ENCODE data around the gene PDE2A. TPM values are rescaled to one million over a fixed set of nuclear protein-coding genes. Genes with fewer than 3 reads are reported as not detected.
A peak's percentile ranks its signal among the peaks of the same experiment; 100 is the strongest.

Gene PDE2A
- total RNA-seq, 1 experiment from 2014 or later = 0.58 TPM

DNA sequence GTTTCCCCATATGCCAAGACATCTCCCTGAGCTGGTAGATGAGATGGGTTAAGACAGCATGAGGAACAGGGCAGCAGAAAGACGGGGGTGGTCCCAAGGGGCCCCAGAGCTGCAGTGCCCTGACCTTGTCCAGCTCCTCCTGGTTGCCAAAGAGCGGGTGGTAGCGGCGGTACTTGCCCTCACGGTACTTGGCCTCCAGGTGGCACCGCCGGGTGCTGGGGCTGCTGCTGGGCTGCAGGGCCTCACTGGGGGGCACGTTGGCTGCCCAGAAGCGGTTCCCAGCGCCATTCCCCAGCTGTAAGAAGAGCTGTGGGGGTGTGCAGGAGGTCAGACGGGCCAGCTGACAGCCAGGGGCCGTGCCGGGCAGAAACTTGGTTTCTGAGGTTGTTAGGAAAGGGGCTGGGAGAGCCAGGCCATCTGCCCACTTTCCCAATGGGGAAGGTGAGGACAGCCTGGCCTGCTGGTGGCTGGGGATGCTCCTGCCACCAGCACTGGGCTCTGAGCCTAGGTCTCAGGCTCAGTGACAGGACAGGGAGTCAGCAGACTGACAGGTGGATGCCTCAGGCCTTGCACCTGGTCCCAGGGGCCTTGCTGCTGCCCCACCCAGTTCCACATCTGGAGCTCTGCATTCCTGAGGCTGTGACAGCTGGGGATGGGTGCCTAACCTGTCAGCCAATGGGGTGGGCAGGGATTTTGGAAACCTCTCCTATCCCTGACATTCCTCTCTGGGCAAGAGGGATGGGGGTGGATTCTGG is 30.0 kb upstream of the PDE2A start:
- no peaks in the 10 kb centered on the region for H3K9me3 ChIP-seq (ENCODE audit: low read depth, low read length, poor library complexity, severe bottlenecking)
- CTCF ChIA-PET = no interaction called here
- peaks cover 6% of the 10 kb centered on the region for H3K4me1 ChIP-seq (ENCODE audit: insufficient read depth, low read length, poor library complexity, severe bottlenecking)
- POLR2A ChIA-PET (ENCODE audit: low non-redundant PET) = no interaction called here
- peaks cover 15% of the 10 kb centered on the region for H3K36me3 ChIP-seq (ENCODE audit: insufficient read depth, low read length, poor library complexity, severe bottlenecking)
- no peak overlapping the region for H3K4me3 ChIP-seq (ENCODE audit: low read depth, low read length, poor library complexity, severe bottlenecking)
- no peaks in the 10 kb centered on the region for H3K27me3 ChIP-seq (replicated peaks; ENCODE audit: insufficient read depth, low read depth, low read length, poor library complexity)
- no TSS peak for BruUV-seq (replicated peaks)
- intact Hi-C loops (cut with micrococcal nuclease; ENCODE audit: unreplicated experiment) = no loop called here
- H3K27ac ChIP-seq (ENCODE audit: low read depth, low read length, poor library complexity, severe bottlenecking) = no peak overlapping the region
- DNase-seq (ENCODE audit: low spot score) = no peak
- TF ChIP-seq EZH2 (IDR thresholded peaks at IDR 0.05; ENCODE audit: borderline replicate concordance, low read depth, low read length, poor library complexity, severe bottlenecking) = no peak
- TF ChIP-seq, protein P1, sequence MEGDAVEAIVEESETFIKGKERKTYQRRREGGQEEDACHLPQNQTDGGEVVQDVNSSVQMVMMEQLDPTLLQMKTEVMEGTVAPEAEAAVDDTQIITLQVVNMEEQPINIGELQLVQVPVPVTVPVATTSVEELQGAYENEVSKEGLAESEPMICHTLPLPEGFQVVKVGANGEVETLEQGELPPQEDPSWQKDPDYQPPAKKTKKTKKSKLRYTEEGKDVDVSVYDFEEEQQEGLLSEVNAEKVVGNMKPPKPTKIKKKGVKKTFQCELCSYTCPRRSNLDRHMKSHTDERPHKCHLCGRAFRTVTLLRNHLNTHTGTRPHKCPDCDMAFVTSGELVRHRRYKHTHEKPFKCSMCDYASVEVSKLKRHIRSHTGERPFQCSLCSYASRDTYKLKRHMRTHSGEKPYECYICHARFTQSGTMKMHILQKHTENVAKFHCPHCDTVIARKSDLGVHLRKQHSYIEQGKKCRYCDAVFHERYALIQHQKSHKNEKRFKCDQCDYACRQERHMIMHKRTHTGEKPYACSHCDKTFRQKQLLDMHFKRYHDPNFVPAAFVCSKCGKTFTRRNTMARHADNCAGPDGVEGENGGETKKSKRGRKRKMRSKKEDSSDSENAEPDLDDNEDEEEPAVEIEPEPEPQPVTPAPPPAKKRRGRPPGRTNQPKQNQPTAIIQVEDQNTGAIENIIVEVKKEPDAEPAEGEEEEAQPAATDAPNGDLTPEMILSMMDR (conservative IDR thresholded peaks at IDR 0.05; ENCODE audit: low read depth, low read length) = 0 out of 2 replicates have a peak, but pooled peaks have one; percentile 18

DNA sequence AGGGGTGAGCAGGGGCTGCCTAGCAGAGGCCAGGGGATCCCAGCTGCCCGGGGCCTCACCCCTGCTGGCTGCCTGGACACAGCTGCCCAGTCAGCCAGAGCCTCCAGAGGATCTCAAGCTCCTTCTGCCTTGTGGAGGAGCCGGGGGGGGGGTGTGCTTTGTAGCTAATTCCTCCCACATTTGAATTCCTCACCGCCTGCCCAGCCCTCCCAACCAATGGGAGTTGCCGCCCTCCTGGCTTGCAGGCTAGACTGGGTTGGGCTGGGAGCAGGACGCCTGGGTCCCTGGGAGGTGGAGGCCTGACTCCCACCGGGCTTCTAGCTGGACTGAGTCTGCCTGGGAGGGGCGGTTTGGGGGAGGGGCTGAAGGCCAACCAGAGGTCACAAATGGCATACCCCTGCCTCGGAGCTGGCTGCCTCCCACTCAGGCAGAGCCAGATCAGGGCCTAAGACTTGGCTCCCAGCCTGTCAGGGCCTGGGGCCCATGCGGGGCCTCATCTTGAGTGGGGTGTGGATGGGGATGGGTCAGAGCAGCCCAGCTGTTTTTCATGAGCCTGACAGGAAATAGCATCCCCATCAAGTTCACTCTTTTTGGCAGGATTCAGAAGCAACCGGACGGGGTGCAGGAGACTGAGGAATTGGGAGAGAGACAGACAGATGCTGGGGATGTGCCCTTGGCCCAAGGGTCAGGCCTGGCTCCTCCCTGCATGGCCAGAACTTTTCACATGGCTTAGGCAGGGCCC is 29.2 kb upstream of the PDE2A start:
- Histone ChIP-seq H3K27ac (ENCODE audit: low read depth, low read length, poor library complexity, severe bottlenecking) (no peak overlapping the region), H3K36me3 (ENCODE audit: insufficient read depth, low read length, poor library complexity, severe bottlenecking) (peaks cover 16% of the 10 kb centered on the region), H3K9me3 (ENCODE audit: low read depth, low read length, poor library complexity, severe bottlenecking) (no peaks in the 10 kb centered on the region), H3K4me3 (ENCODE audit: low read depth, low read length, poor library complexity, severe bottlenecking) (no peak overlapping the region), H3K27me3 (replicated peaks; ENCODE audit: insufficient read depth, low read depth, low read length, poor library complexity) (no peaks in the 10 kb centered on the region), H3K4me1 (ENCODE audit: insufficient read depth, low read length, poor library complexity, severe bottlenecking) (peaks cover 6% of the 10 kb centered on the region)
- POLR2A ChIA-PET (ENCODE audit: low non-redundant PET) = no interaction called here
- intact Hi-C loops (cut with micrococcal nuclease; ENCODE audit: unreplicated experiment) = no loop called here
- no peak for TF ChIP-seq EZH2 (IDR thresholded peaks at IDR 0.05; ENCODE audit: borderline replicate concordance, low read depth, low read length, poor library complexity, severe bottlenecking)
- TF ChIP-seq, protein P1 (conservative IDR thresholded peaks at IDR 0.05; ENCODE audit: low read depth, low read length) = no peak
- CTCF ChIA-PET = no interaction called here
- no TSS peak for BruUV-seq (replicated peaks)
- DNase-seq (ENCODE audit: low spot score) = no peak

DNA sequence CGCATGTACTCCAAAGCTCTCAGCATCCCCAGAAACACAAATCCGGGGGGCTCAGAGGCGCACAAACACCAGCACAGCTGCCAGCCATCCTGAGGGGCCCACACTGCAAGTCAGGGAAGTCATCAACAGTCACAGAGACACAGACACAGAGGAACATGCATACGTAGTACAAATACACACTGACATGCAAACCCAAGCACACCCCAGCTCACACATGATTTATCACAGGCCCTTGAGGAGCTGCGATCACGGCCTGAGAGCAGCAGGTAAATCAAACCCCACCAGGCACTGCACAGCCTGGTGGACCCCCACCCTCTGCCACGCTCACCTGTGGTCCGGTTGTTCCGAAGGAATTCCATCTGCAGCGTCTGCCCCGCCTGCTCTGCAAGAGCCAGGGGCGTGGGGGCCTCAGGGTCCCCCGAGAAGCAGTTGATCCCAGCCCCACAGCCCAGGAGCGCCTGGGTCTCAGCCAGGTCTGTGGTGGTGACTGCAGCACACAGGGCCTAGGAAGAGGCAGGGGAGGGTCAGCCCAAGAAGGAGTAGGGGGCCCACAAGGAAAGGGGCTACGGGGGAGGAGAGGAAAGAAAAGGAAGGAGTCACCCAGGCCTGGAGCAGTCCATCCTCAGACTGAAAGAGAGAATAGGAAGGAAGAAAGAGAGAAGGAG is 28.5 kb upstream of the PDE2A start:
- Histone ChIP-seq H3K27me3 (replicated peaks; ENCODE audit: insufficient read depth, low read depth, low read length, poor library complexity) (no peaks in the 10 kb centered on the region), H3K9me3 (ENCODE audit: low read depth, low read length, poor library complexity, severe bottlenecking) (no peaks in the 10 kb centered on the region), H3K36me3 (ENCODE audit: insufficient read depth, low read length, poor library complexity, severe bottlenecking) (peaks cover 16% of the 10 kb centered on the region), H3K4me3 (ENCODE audit: low read depth, low read length, poor library complexity, severe bottlenecking) (no peak overlapping the region), H3K4me1 (ENCODE audit: insufficient read depth, low read length, poor library complexity, severe bottlenecking) (peaks cover 6% of the 10 kb centered on the region), H3K27ac (ENCODE audit: low read depth, low read length, poor library complexity, severe bottlenecking) (no peak overlapping the region)
- POLR2A ChIA-PET (ENCODE audit: low non-redundant PET) = no interaction called here
- BruUV-seq (replicated peaks) = no TSS peak
- DNase-seq (ENCODE audit: low spot score) = no peak
- TF ChIP-seq, protein P1 (conservative IDR thresholded peaks at IDR 0.05; ENCODE audit: low read depth, low read length) = no peak
- TF ChIP-seq EZH2 (IDR thresholded peaks at IDR 0.05; ENCODE audit: borderline replicate concordance, low read depth, low read length, poor library complexity, severe bottlenecking) = no peak
- intact Hi-C loops (cut with micrococcal nuclease; ENCODE audit: unreplicated experiment) = no loop called here
- CTCF ChIA-PET = interaction anchor here (0.6 kb wide), 1 partner anchor 19 kb away, joined by 9 read pairs; no protein-coding TSS in a partner anchor
